Vagina (tissue), 2 donors: ENCODE data around the gene GSTA4.

Source experiments
- CTCF ChIP-seq, 3 experiments: fragments of 450-650 bp in 2 of 3; fragments of 200-600 bp in 1 of 3; sonication (generic) in 1 of 3; IDR thresholded peaks; one replicate each; pipeline ENCODE4 v1.5.1; 2017 to 2019; ENCODE audit warnings: antibody characterized with exemption in 3 of 3, mild to moderate bottlenecking in 2 of 3, moderate library complexity in 2 of 3
- POLR2A ChIP-seq, 2 donors: fragments of 450-650 bp; IDR thresholded peaks; one replicate each; pipeline ENCODE4 v1.6.1; 2017; ENCODE audit warnings: antibody characterized with exemption in 2 of 2, mild to moderate bottlenecking in 2 of 2, moderate library complexity in 2 of 2
- POLR2AphosphoS5 ChIP-seq, 2 donors: sonication (generic); formaldehyde crosslinking; IDR thresholded peaks; one replicate each; pipeline ENCODE4 v1.9.0; 2017; ENCODE audit warnings: antibody characterized with exemption in 2 of 2, mild to moderate bottlenecking in 2 of 2, low read depth in 1 of 2; ENCODE audit not compliant: insufficient read depth in 1 of 2

- TF ChIP-seq CTCF (IDR thresholded peaks at IDR 0.05) (no peak), POLR2A (IDR thresholded peaks at IDR 0.05) (no peak), POLR2AphosphoS5 (IDR thresholded peaks at IDR 0.05; ENCODE audit: insufficient read depth in 1 of 2, low read depth in 1 of 2) (no peak)
Observed at GRCh38 chr6:53028467-53028866, 33.4 kb upstream of the GSTA4 start.
